Mucosa of descending colon (tissue), 3 donors: ENCODE results near the gene ECPAS. TPM values are rescaled to one million over a fixed set of nuclear protein-coding genes. Genes with fewer than 3 reads are reported as not detected.

Experiments
- ATAC-seq: fragments of 200-7000 bp; cut with Tn5 transposase; one replicate; pipeline ENCODE4 v1.9.1; 2020; ENCODE audit warnings: mild to moderate bottlenecking, moderate library complexity
- DNase-seq, 3 donors: peaks; one replicate each; pipeline ENCODE4 v3.0.0-alpha.2; 2020
- H3K36me3 ChIP-seq: fragments of 200-600 bp; one replicate; pipeline ENCODE4 v1.8.0; 2021; ENCODE audit warnings: low read depth, mild to moderate bottlenecking
- H3K4me1 ChIP-seq: fragments of 200-600 bp; one replicate; pipeline ENCODE4 v1.8.0; 2021; ENCODE audit warnings: low read depth, mild to moderate bottlenecking
- H3K4me3 ChIP-seq: fragments of 200-600 bp; one replicate; pipeline ENCODE4 v1.8.0; 2021; ENCODE audit warnings: mild to moderate bottlenecking
- H3K9me3 ChIP-seq: fragments of 200-600 bp; one replicate; pipeline ENCODE4 v1.8.0; 2021; ENCODE audit warnings: mild to moderate bottlenecking
- CTCF ChIP-seq: fragments of 200-600 bp; IDR thresholded peaks from one replicate; pipeline ENCODE4 v1.8.0; 2022; ENCODE audit warnings: antibody characterized with exemption, mild to moderate bottlenecking
- intact Hi-C, 2 donors: fragments of 100-400 bp; cut with DNase I in 1 of 2; cut with micrococcal nuclease in 1 of 2; formaldehyde crosslinking; loops; one replicate each; pipeline versions ENCODE4 v1.11.0 to v1.11.1; 2022; cut with DNase I, micrococcal nuclease
- total RNA-seq, 3 donors: library from RNA; stranded (reverse); fragmentation: NEBNext Ultra II Directional in 2 of 3; extraction: Animal tissue kit (Norgen Biotek cat#: 25700) in 2 of 3; gene quantifications; one replicate each; pipeline versions ENCODE4 v1.2.1 to v1.2.4, GENCODE V29; 2021 to 2023
- donor health status: DM: no; HTN: no; CAD: no; lungs with moderate emphysema.
- donor health status: DM: no; HTN: no; CAD: no.
- donor health status: DM: no; HTN: yes; CAD: no.

ECPAS gene
- total RNA-seq, 3 donors from 2014 or later, result 77.4 to 102 (median 82.8) TPM

GRCh38 chr9:111362526-111362925 is 121.7 kb downstream of the ECPAS start:
- intact Hi-C loops, result no loop called here
- H3K4me1 ChIP-seq, result no peaks in the 10 kb centered on the region
- H3K9me3 ChIP-seq, result no peaks in the 10 kb centered on the region
- no peak for TF ChIP-seq CTCF
- ATAC-seq, result no peak
- no peak overlapping the region for H3K4me3 ChIP-seq
- no peaks in the 10 kb centered on the region for H3K36me3 ChIP-seq
- no peak for DNase-seq

- intact Hi-C loops, result no loop called here
- no peaks in the 10 kb centered on the region for H3K36me3 ChIP-seq
- no peaks in the 10 kb centered on the region for H3K4me1 ChIP-seq
- DNase-seq (no peak), ATAC-seq (no peak)
- TF ChIP-seq CTCF, result no peak
- H3K4me3 ChIP-seq, result no peak overlapping the region
- no peaks in the 10 kb centered on the region for H3K9me3 ChIP-seq
Observed at GRCh38 chr9:111360881-111361280, 123.3 kb downstream of the ECPAS start.

GRCh38 chr9:111356481-111357244 is 127.5 kb downstream of the ECPAS start:
- H3K9me3 ChIP-seq, result no peaks in the 10 kb centered on the region
- TF ChIP-seq CTCF, result no peak
- ATAC-seq (no peak), DNase-seq (no peak)
- intact Hi-C loops, result no loop called here
- H3K36me3 ChIP-seq, result no peaks in the 10 kb centered on the region
- no peak overlapping the region for H3K4me3 ChIP-seq
- H3K4me1 ChIP-seq, result no peaks in the 10 kb centered on the region

- DNase-seq (no peak), ATAC-seq (no peak)
- no peak for TF ChIP-seq CTCF
- peaks cover 4% of the 10 kb centered on the region for H3K4me1 ChIP-seq
- H3K4me3 ChIP-seq, result no peak overlapping the region
- H3K9me3 ChIP-seq, result no peaks in the 10 kb centered on the region
- H3K36me3 ChIP-seq, result no peaks in the 10 kb centered on the region
- intact Hi-C loops, result no loop called here
Observed at GRCh38 chr9:111352545-111352944, 131.6 kb downstream of the ECPAS start.

GRCh38 chr9:111350556-111350955 is 133.6 kb downstream of the ECPAS start:
- intact Hi-C loops, result no loop called here
- no peak for DNase-seq
- Histone ChIP-seq H3K4me3 (no peak overlapping the region), H3K9me3 (no peaks in the 10 kb centered on the region), H3K4me1 (peaks cover 4% of the 10 kb centered on the region), H3K36me3 (no peaks in the 10 kb centered on the region)
- TF ChIP-seq CTCF, result no peak
- ATAC-seq, result no peak
